IPS-20b (cell line): ENCODE data around the gene TIGD3.

Experiments
- H3K27ac ChIP-seq: one replicate; pipeline ENCODE4 v1.5.1; 2013; ENCODE audit warnings: low read length
- H3K27me3 ChIP-seq: 2 replicates; pipeline ENCODE4 v1.6.1; 2013; ENCODE audit warnings: mild to moderate bottlenecking, low read length, inconsistent platforms; ENCODE audit not compliant: insufficient read depth
- H3K36me3 ChIP-seq: 2 replicates; pipeline ENCODE4 v1.6.1; 2013; ENCODE audit warnings: low read depth, mild to moderate bottlenecking, inconsistent platforms, low read length, moderate library complexity; ENCODE audit not compliant: insufficient read depth
- H3K4me1 ChIP-seq: 2 replicates; pipeline ENCODE4 v1.6.1; 2013; ENCODE audit warnings: mild to moderate bottlenecking, control low read depth, inconsistent platforms, low read length, moderate library complexity; ENCODE audit not compliant: insufficient read depth
- H3K4me3 ChIP-seq: 2 replicates; pipeline ENCODE4 v1.5.1; 2013; ENCODE audit warnings: mild to moderate bottlenecking, low read length, inconsistent platforms
- H3K9ac ChIP-seq: 2 replicates; pipeline ENCODE4 v1.6.1; 2013; ENCODE audit warnings: low read depth, mild to moderate bottlenecking, inconsistent platforms, low read length, moderate library complexity
- H3K9me3 ChIP-seq: 2 replicates; pipeline ENCODE4 v1.6.1; 2013; ENCODE audit warnings: mild to moderate bottlenecking, low read depth, low read length, inconsistent platforms; ENCODE audit not compliant: insufficient read depth

Gene TIGD3

DNA sequence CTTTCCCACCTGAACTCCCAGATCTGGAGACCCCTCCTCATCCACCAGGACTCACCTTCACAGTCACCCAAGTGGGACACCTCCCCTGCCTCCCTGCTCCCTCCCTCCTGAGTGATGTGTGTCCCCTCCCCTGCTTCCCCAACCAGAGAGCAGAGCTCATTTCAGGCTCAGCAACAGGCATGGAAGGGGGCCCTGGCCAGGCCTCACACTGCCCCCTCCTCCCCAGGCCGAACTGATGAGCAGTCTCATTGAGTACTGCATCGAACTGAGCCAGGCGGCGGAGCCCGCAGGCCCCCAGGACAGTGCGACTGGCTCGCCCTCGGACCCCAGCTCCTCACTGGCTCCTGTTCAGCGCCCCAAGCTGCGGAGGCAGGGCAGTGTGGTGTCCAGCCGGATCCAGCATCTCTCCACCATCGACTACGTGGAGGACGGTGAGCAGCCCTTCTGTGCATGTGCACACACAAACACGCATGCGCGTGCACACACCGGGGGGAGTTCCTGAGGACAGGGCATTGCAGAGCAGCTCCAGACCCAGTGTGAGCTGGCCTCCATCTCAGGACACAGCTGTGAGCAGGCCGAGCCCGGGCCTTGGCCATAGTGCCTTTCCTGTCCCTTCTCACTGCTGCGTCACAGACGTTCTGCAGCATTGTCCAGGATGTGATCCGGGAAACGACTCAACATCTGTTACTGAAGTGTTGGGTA is 50.2 kb downstream of the TIGD3 start:
- Histone ChIP-seq H3K4me3 (no peak overlapping the region), H3K9ac (no peak overlapping the region), H3K36me3 (peaks cover 29% of the 10 kb centered on the region), H3K9me3 (no peaks in the 10 kb centered on the region), H3K4me1 (peaks cover 2% of the 10 kb centered on the region; the same call in 1 of the 2 replicates), H3K27ac (no peak overlapping the region), H3K27me3 (no peaks in the 10 kb centered on the region)
